OCI-LY3 (cell line): ENCODE data around the gene MAGEA2.
"Not testable (repeated sequence)": the region's sequence is repeated elsewhere in the genome, so short reads cannot be mapped to it uniquely, and the experiment has no call there.

Experiments
- H2AFZ ChIP-seq: fragments of 200-600, 300-600 bp; shearing (Covaris generic); 2 replicates; pipeline ENCODE4 v1.6.0; 2014; ENCODE audit warnings: antibody characterized with exemption, low read depth, low read length
- H3K27ac ChIP-seq: fragments of 200-600, 300-600 bp; sonication (generic); 2 replicates; pipeline ENCODE4 v1.5.1; 2014; ENCODE audit warnings: mild to moderate bottlenecking, low read length, moderate library complexity, mixed read lengths
- H3K27me3 ChIP-seq: fragments of 200-600, 300-600 bp; sonication (generic); 2 replicates; pipeline ENCODE4 v1.6.1; 2014; ENCODE audit warnings: low read depth, low read length, mixed read lengths
- H3K36me3 ChIP-seq: fragments of 200-600, 300-600 bp; sonication (generic); replicated peaks from 2 replicates; pipeline ENCODE3; 2014; ENCODE audit warnings: low read depth, low read length, mixed read lengths
- H3K4me1 ChIP-seq: fragments of 300-600, 200-600 bp; sonication (generic); 2 replicates; pipeline ENCODE4 v1.6.1; 2014; ENCODE audit warnings: low read length, mixed read lengths
- H3K4me2 ChIP-seq: fragments of 200-600, 300-600 bp; sonication (generic); 2 replicates; pipeline ENCODE4 v1.6.1; 2014; ENCODE audit warnings: low read length, mixed read lengths
- H3K4me3 ChIP-seq: fragments of 300-600, 200-600 bp; sonication (generic); 2 replicates; pipeline ENCODE4 v1.5.1; 2014; ENCODE audit warnings: antibody characterized with exemption, mild to moderate bottlenecking, low read length, moderate library complexity
- H3K79me2 ChIP-seq: fragments of 300-600, 200-600 bp; shearing (Covaris generic); 2 replicates; pipeline ENCODE4 v1.6.1; 2014; ENCODE audit warnings: mild to moderate bottlenecking, low read length, mixed read lengths
- H3K9ac ChIP-seq: fragments of 300-600, 200-600 bp; shearing (Covaris generic); 2 replicates; pipeline ENCODE4 v1.6.0; 2014; ENCODE audit warnings: mild to moderate bottlenecking, low read length, moderate library complexity
- H3K9me3 ChIP-seq: fragments of 200-600, 300-600 bp; shearing (Covaris generic); 2 replicates; pipeline ENCODE4 v1.6.1; 2014; ENCODE audit warnings: low read length, mixed read lengths; ENCODE audit not compliant: insufficient read depth
- H4K20me1 ChIP-seq: fragments of 200-600, 300-600 bp; sonication (generic); 2 replicates; pipeline ENCODE4 v1.6.1; 2016; ENCODE audit warnings: low read length, mixed read lengths; ENCODE audit not compliant: insufficient read depth
- CTCF ChIP-seq: fragments of 200-600, 300-600 bp; sonication (generic); IDR thresholded peaks from 2 replicates; pipeline ENCODE4 v1.5.1; 2014; ENCODE audit warnings: antibody characterized with exemption, low read length, low read depth
- EZH2phosphoT487 ChIP-seq: fragments of 200-600 bp; shearing (Covaris generic); IDR thresholded peaks from 2 replicates; pipeline ENCODE4 v1.6.1; 2018; ENCODE audit warnings: antibody characterized with exemption, mixed run types, low read depth

MAGEA2 gene

GRCh38 chrX:152753686-152754650 lies at the start of gene MAGEA2:
TSS of gene MAGEA2 (minus strand) at chrX:152753842. CDS start at chrX:152751363, 2,479 bp downstream.
- not testable (repeated sequence) for H3K9me3 ChIP-seq, H3K9ac ChIP-seq, H3K4me2 ChIP-seq, H3K4me1 ChIP-seq, H2AFZ ChIP-seq, H3K4me3 ChIP-seq, H3K36me3 ChIP-seq, H4K20me1 ChIP-seq, H3K27ac ChIP-seq, H3K27me3 ChIP-seq, H3K79me2 ChIP-seq

GRCh38 chrX:152798945-152799344 lies 45.3 kb upstream of the MAGEA2 start:
- H3K4me1 ChIP-seq, result no peaks in the 10 kb centered on the region
- H3K27me3 ChIP-seq, result no peaks in the 10 kb centered on the region
- no peak for TF ChIP-seq CTCF
- no peak for TF ChIP-seq EZH2phosphoT487
- H2AFZ ChIP-seq, result no peak overlapping the region
- no peak overlapping the region for H3K4me3 ChIP-seq
- no peak overlapping the region for H3K27ac ChIP-seq
- H3K36me3 ChIP-seq, result no peaks in the 10 kb centered on the region
- H3K4me2 ChIP-seq, result no peak overlapping the region
- no peaks in the 10 kb centered on the region for H3K9me3 ChIP-seq
- H3K79me2 ChIP-seq, result no peaks in the 10 kb centered on the region
- no peaks in the 10 kb centered on the region for H4K20me1 ChIP-seq
- H3K9ac ChIP-seq, result no peak overlapping the region

GRCh38 chrX:152787062-152787461 lies 33.4 kb upstream of the MAGEA2 start:
- not testable (repeated sequence) for H4K20me1 ChIP-seq, H3K9ac ChIP-seq, H3K9me3 ChIP-seq, H3K4me3 ChIP-seq, H3K4me2 ChIP-seq, H3K36me3 ChIP-seq, H3K27me3 ChIP-seq, H2AFZ ChIP-seq, H3K4me1 ChIP-seq, H3K27ac ChIP-seq, H3K79me2 ChIP-seq

- H2AFZ ChIP-seq, H3K27me3 ChIP-seq, H3K4me2 ChIP-seq, H3K4me3 ChIP-seq, H3K9ac ChIP-seq, H4K20me1 ChIP-seq, H3K4me1 ChIP-seq, H3K27ac ChIP-seq, H3K9me3 ChIP-seq, H3K79me2 ChIP-seq, H3K36me3 ChIP-seq: not testable (repeated sequence)
These were observed 16.1 kb upstream of the MAGEA2 start, which contains the start of gene MAGEA6 for GRCh38 chrX:152769549-152770289. TSS of gene MAGEA6 (minus strand) at chrX:152769689. CDS start at chrX:152767650, 2,039 bp downstream.

- H3K27ac ChIP-seq, H3K4me1 ChIP-seq, H2AFZ ChIP-seq, H3K79me2 ChIP-seq, H3K9ac ChIP-seq, H3K9me3 ChIP-seq, H3K36me3 ChIP-seq, H4K20me1 ChIP-seq, H3K4me2 ChIP-seq, H3K27me3 ChIP-seq, H3K4me3 ChIP-seq: not testable (repeated sequence)
These were observed 12.9 kb upstream of the MAGEA2 start for GRCh38 chrX:152766562-152766961.

GRCh38 chrX:152761582-152761981 lies 7.9 kb upstream of the MAGEA2 start:
- not testable (repeated sequence) for H3K36me3 ChIP-seq, H3K4me2 ChIP-seq, H3K27me3 ChIP-seq, H3K4me3 ChIP-seq, H3K9ac ChIP-seq, H3K4me1 ChIP-seq, H3K9me3 ChIP-seq, H3K79me2 ChIP-seq, H3K27ac ChIP-seq, H4K20me1 ChIP-seq, H2AFZ ChIP-seq

GRCh38 chrX:152759544-152759943 lies 5.9 kb upstream of the MAGEA2 start:
- not testable (repeated sequence) for H3K79me2 ChIP-seq, H2AFZ ChIP-seq, H3K4me1 ChIP-seq, H3K4me2 ChIP-seq, H4K20me1 ChIP-seq, H3K4me3 ChIP-seq, H3K27ac ChIP-seq, H3K9ac ChIP-seq, H3K9me3 ChIP-seq, H3K36me3 ChIP-seq, H3K27me3 ChIP-seq

- not testable (repeated sequence) for H3K4me3 ChIP-seq, H4K20me1 ChIP-seq, H3K9ac ChIP-seq, H3K27me3 ChIP-seq, H2AFZ ChIP-seq, H3K36me3 ChIP-seq, H3K4me2 ChIP-seq, H3K27ac ChIP-seq, H3K9me3 ChIP-seq, H3K79me2 ChIP-seq, H3K4me1 ChIP-seq
These were observed 5.3 kb upstream of the MAGEA2 start, which contains the start of gene CSAG3 for GRCh38 chrX:152758918-152759317. TSS of gene CSAG3 (plus strand) at chrX:152759218.
